GM15510 (cell line): ENCODE results near the gene KCNIP1.

ENCODE experiments used
- POLR2A ChIP-seq: IDR thresholded peaks from 3 replicates; pipeline ENCODE4 v1.6.1; 2011; ENCODE audit warnings: borderline replicate concordance; ENCODE audit not compliant: insufficient read length; ENCODE audit errors: extremely low read depth

KCNIP1 gene

DNA sequence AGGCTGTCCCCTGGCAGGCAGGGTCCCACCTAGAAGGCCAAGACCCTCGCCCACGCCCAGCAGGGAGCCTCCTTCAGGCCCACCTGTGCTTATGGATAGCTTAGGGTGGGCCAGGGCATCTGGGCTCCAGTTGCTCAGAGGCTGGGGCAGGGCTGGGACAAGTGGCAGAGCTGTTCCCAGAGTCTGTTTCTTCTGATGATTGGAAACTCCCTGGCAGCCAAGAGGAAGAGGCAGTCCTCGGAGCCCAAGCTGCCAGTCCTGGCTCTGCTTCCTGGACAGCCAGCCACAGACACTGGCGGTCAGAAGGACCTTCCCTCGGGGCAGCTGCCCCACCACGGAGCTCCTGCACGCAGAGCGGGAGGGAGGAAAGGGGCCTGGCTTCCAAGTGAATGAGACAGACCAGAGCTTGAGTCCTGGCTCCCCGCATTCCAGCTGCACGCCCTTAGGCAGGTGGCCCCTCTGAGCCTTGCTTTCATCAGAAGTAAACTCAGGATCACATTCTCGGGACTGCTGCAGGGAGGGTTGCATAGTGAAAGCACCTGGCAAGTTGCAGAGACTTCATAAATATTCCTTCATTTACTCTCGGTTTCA, 241.8 kb downstream of the KCNIP1 start:
- no peak for TF ChIP-seq POLR2A

GRCh38 chr5:170746075-170746960, 242.5 kb downstream of the KCNIP1 start:
- no peak for TF ChIP-seq POLR2A

DNA sequence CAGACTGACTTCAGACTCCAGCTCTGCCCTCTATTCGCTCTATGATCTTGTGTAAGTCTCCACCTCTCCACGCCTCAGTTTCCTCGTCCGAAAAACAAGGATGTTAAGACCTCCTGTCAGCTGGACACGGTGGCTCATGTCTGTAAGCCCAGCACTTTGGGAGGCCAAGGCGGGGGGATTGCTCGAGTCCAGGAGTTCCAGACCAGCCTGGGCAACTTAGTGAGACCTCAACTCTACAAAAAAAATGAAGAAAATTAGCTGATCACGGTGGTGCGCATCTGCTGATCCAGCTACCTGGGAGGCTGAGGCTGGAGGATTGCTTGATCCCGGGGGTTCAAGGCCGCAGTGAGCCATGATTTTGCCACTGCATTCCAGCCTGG, 243.1 kb downstream of the KCNIP1 start:
- no peak for TF ChIP-seq POLR2A

GRCh38 chr5:170747357-170747756, 243.5 kb downstream of the KCNIP1 start:
- no peak for TF ChIP-seq POLR2A

- TF ChIP-seq POLR2A = no peak
Observed at GRCh38 chr5:170747851-170748250, 244.0 kb downstream of the KCNIP1 start.

GRCh38 chr5:170748951-170749471, 245.2 kb downstream of the KCNIP1 start:
- no peak for TF ChIP-seq POLR2A

- no peak for TF ChIP-seq POLR2A
Observed at GRCh38 chr5:170749911-170750431, 246.2 kb downstream of the KCNIP1 start.

DNA sequence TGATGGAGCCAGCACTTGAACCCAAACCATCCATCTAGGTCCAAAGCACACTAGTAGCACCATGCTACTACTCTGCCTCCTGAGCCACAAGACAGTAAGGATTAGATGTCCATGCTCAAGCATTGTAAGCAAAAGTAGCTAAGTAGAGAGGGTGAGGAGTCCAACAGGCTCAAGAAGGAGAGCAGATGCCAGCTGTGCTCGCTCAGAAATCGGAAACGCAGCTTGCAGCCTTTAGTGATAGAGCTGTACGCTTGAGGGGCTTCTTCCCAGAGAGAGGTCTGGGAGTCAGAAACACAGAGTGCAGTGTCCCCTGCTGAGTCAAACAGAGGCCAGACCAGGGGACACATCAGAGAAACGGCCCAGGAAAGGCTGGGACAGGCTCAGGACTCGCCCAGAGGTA, 247.0 kb downstream of the KCNIP1 start:
- no peak for TF ChIP-seq POLR2A

- TF ChIP-seq POLR2A = no peak
Observed at GRCh38 chr5:170751631-170752030, 247.8 kb downstream of the KCNIP1 start.

DNA sequence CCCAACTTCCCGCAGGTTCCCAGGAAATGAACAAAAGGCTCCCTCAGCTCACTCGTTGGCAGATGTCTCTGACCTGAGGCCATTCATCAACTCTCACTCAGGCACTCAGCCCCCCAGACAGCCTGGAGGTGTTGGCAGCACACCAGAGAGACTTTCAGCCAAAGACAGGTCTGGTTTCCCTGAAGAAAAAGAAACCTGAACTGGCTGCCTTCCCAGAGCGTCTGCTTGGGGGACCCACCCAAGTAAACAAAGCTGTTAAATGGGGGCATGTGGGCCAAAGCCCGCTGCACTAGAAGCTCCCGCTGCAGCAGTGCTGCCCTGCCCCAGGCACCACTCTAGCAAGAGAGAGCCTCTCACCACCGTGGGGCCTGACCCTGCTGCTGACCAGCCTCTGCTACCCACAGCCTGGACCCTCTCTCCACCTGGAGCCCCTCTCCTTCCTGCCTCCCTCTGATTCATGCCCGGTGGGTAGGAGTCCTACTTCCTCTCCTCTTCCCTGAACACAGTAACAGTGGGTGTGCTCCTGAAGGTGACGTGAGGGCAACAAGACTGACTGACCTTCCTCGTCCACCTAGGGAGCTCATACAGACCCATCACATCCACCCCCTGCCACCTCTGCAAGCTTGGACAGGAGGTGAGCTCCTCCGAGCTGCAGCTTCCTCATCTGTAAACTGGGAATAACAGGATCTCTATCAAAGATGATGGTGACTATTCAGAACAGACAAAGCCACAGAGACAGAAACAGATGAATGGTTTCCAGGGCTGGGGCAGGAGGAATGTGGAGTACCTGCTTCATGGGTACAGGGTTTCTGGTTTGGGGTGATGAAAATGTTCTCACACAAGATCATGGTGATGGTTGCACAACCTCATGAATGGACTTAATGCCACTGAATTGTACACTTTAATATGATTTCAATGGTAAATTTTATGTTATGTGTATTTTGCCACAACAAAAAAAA, 248.7 kb downstream of the KCNIP1 start:
- no peak for TF ChIP-seq POLR2A

GRCh38 chr5:170753311-170753710, 249.5 kb downstream of the KCNIP1 start:
- no peak for TF ChIP-seq POLR2A

GRCh38 chr5:170755679-170756456, 252.0 kb downstream of the KCNIP1 start:
- TF ChIP-seq POLR2A = no peak

GRCh38 chr5:170756691-170757090, 252.9 kb downstream of the KCNIP1 start:
- no peak for TF ChIP-seq POLR2A

DNA sequence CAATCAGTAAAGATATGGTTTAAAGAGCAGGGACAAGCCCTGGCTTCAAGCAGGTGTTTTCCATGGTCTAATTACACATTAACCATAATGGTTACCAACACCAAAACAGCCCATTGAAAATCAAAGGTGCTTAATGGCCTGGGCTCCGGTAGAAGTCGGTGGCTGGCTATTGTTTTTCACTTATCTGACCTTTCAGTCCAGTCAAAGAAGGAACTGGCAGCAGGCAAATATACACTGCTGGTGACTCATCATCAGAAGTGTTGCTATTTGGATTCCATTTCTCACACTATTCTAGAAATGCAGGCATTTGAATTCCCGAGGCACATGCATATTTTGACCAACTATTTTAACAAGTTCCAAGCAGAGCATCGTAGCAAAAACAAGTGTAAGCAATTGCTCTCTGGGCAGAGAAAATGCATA, 253.4 kb downstream of the KCNIP1 start:
- TF ChIP-seq POLR2A = no peak
